HG02840 (cell line): ENCODE results near the gene TRIP13.
"Not testable (repeated sequence)": the region's sequence is repeated elsewhere in the genome, so short reads cannot be mapped to it uniquely, and the experiment has no call there.

Experiments used
- ATAC-seq: cut with Tn5 transposase; IDR thresholded peaks from one replicate; pipeline ENCODE4 v1.9.1; 2021; ENCODE audit warnings: mild to moderate bottlenecking, moderate library complexity, moderate number of reproducible peaks; ENCODE audit not compliant: unreplicated experiment, low FRiP score

The TRIP13 gene

DNA sequence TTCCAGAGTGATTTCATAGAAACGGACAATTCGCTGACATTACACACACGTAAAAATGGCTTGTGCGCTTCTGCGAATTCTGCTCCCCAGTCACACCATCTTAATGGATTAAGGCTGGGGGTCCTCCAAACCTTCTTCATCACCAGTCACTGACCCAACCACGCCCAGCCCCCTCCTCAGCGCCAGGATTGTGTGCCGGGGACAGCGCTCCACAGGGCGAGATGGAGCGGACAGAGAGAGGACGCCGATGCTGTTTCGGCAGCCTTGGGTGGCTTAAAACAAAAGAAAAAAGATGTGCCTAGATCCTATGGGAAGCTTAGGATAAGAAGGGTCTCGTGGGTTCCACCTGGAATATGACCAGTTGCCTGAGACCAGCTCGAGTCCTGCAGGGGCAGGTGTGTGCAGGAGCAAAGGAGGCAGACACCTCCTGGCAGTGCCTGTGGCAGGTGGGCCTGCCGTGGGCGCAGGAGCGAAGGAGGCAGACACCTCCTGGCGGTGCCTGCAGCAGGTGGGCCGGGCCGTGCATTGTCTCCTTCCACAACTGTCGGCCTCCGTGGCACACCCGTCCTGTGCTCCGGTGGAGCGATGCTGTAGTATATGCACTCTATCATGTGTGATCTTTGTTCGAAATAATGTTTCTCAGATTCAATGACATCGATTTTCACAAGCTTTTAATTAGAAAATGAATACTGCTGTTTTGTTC, 20.9 kb upstream of the TRIP13 start:
- ATAC-seq = no peak

DNA sequence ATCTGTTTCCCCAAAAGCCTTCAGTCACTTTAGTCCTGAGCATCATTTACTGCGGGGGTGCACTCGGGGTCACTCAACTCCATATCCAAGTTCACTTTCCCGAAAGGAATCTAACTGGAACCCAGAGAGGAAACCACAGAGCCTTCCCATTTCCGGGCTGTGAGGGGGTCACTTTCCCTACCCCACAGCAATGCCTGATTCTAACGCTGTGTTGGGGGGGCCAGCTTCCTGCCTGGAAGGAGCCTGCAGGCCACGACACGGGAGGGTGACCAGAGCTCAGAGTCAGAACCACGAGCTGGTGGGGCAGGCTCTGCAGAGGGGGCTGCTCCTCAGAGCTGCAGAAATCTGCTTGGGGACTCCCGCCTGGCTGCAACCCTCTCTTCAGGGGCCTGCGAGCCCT, 20.4 kb upstream of the TRIP13 start:
- no peak for ATAC-seq

DNA sequence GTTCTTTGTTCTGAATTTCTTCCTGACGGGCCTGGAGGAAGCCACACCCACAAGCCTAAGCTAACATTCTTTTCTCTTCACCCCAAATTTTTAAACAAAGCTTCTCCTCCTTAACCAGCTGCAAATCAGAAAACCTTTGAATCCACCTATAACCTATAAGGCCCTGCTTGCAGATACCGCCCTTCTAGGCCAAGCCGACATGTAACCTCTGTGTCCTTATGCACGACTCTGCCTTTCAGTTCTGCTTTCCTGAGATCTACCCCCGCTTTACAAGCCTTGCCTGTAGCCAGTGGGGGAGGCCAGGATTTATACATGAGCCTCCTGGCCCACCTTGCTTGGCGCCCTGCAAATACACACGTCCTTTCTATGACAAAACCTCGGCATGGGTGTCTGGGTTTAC, 19.4 kb upstream of the TRIP13 start:
- no peak for ATAC-seq

DNA sequence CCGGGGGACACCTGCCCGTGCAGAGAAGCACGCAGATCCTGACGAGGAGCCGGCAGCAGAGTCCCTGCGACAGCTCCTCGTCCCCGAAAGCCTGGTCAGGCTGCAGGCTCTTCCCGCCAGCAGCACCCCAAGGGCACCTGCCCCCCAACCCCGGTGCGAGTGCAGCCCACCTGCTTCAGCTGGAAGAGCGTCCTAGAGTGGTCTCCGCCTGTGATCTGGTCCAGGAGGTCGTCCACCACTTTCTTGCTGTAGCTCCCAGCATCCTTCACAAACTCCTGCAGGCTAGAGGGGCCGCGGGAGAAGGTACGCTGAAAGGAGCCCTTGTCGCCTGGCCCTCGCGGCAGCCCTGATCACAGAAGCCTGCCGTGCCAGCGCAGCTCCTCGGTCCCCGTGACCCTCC, 16.8 kb upstream of the TRIP13 start:
- no peak for ATAC-seq

DNA sequence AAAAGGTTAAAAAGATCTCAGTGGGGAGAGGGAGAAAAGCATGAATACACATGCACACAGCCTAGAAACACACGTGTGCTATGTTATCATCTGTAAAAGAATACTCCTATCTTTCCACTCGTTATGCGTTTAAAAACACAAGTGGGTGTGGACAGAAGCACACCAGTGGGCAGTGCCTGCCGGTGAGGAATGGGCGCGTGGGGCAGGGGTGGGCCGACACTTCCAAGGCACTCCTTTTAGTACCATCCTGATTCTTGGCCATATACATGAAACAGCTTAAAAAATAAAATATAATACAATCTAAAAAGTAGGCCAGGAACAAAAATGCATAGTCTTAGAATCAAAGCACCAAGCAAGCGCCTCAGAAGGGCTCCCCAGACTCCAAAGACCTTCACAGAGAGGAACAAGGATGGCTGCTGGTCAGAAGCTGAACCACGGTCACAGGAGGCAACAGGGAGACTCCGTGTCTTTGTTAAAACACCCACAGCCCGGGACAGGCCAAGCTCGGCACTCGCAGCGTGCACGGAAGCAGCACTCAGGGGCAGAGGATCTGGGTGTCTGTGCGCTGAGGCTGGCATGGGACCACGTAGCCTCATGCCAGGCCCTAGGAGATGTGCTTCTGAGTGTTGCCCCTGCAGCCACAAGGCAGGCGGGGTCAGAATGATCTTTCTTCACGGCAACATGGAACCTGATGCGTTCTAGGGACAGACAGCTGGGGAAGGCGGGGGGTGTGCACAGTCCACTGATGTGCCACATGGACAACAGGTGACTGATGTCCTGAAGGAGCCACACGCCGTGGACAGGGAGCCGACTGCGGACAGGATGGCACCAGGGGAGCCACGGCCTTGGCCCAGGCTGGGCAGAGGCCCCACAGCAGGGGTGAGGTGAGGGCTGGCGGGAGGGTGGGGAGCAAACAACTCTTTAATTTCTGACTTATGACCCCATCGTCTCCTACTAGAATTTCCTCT, 16.0 kb upstream of the TRIP13 start:
- ATAC-seq = no peak

DNA sequence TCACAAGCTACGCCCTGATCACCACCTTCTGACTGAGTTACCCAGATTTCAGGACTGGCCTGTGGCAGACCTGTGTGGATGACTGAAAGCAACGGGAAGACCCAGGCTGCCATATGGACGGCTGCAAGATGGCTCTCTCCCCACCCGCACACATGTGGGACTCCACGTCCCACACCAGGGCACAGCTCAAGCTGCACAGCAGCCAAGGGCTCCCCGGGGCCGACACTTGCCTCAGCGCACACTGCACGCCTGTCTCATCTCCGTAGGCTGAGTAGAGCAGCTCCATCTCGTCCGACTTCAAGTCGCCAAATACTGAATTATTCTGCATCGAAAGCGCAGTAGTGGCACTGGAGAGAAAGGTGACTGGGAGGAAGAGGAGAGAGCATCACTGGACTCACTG, 14.6 kb upstream of the TRIP13 start:
- ATAC-seq = no peak

DNA sequence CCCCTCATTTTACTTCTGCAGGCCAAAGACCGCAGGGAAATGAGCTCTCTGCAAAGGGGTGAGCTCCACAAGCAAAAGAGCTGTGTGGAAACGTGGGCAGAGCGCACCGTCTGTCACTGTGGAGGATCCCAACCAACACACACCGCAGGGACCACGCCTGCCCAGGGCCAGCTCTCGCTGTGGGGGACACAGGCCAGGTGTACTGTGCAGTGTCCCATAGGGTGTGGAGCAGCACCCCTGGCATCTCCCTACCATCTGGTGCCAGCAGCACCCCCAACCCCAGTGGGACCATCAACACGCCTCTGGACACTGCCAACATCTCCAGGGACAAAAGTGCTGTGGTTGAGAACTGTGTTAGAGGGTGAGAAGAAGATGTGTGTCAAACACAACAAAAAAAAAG, 14.0 kb upstream of the TRIP13 start:
- not testable (repeated sequence) for ATAC-seq

DNA sequence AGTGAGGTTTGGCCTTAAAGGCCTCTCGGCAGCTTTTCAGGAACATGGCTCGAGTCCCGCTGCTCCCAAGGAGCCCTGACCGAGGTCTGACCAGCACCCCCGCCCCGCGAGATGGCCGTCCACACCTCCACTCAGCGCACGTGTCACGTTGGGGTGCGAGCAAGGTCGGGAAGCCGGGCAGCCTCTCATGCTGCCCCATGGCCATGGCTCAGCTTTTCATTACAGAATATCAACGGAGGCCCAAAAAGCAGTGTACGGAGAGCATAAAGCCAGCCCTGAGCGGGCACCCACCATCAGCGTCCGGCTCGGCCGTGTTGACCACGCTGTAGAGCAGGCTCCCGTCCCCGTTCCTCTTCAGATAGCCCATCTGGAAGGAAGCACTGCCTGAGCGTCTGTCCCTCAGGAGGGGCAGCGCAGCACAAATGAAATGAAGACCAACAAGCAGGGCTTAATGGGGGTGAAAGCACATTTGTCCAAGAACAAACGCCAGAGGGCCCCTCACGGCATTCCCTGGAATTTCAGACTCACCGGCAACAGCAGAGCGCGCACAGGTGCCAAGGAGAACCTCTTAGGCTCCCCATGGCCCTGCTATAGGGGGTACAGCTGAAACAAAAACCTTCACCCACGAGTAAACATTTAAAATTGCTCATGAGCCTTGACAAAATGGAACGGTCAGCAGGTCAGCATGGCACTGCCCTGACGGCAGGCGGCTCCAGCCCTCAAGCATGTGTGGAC, 11.7 kb upstream of the TRIP13 start:
- ATAC-seq = no peak

DNA sequence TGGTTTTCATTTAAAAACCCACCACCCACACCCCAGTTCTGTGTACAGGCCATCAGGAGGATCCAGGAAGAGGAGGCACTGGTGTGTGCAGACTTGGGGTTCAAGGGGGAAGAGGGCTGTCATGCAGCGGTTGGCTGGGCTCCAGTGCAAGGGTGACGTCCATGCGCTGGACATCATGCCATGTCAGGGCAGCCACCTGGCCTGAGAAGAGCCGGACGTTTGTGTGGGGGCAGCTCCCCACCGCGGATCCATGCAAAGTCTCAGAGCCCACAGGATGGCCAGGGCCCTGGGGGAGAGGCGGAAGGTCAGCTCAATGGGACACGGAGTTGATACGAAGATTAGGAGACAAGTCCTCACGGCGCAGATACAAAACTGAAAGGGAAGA, 11.1 kb upstream of the TRIP13 start:
- no peak for ATAC-seq

DNA sequence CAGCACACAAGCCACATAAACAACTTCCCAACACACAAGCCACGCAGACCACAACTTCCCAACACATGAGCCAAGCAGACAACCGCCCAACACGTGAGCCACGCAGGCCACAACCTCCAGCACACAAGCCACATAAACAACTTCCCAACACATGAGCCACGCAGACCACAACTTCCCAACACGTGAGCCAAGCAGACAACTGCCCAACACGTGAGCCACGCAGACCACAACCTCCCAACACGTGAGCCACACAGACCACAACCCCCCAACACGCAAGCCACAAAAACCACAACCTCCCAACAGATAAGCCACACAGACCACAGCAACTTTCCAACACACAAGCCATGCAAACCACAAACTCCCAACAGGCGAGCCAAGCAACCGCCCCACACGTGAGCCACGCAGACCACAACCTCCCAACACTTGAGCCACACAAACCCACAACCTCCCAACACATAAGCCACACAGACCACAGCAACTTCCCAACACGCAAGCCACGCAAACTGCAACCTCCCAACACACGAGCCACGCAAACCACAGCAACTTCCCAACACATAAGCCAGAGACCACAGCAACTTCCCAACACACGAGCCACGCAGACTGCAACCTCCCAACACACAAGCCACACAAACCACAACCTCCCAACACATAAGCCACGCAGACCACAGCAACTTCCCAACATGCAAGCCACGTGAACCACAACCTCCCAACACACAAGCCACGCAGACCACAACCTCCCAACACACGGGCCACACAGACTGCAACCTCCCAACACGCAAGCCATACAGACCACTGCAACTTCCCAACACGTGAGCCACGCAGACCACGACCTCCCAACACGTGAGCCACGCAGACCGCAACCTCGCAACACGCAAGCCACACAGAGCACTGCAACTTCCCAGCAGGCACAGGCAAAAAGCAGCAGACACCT, 10.2 kb upstream of the TRIP13 start:
- no peak for ATAC-seq

DNA sequence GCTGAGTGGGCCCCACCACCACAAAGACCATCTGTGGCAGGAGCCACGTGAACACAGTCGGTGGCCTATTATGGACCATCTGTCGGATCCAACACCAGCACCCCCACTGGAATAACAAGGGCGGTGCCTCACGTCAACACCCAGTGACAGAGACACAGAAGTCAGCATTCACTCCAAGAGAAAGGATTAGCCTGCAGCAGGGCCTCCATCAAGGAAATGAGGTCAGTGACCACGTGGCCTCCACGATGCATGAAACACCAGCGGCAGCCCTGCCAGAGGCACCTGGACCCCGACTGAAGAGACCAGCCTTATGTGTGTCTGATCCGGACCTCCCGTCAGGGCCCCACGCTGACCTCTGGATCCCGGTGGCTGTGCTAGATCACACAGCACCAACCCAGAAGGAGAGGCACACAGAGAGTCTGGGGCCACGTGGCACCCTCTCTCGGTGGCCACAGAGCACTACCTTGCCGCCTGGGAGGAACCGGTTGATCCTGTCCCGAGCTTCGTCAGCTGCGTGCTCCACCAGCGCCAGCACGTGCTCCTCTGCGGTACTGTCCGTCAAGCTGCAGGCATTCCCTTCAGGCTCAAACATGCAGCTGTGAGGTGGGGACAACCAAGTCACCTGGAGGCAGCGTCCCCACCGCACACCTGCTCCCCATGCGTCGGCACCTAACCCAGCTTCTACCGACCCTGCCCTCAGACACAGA, 9.1 kb upstream of the TRIP13 start:
- no peak for ATAC-seq

DNA sequence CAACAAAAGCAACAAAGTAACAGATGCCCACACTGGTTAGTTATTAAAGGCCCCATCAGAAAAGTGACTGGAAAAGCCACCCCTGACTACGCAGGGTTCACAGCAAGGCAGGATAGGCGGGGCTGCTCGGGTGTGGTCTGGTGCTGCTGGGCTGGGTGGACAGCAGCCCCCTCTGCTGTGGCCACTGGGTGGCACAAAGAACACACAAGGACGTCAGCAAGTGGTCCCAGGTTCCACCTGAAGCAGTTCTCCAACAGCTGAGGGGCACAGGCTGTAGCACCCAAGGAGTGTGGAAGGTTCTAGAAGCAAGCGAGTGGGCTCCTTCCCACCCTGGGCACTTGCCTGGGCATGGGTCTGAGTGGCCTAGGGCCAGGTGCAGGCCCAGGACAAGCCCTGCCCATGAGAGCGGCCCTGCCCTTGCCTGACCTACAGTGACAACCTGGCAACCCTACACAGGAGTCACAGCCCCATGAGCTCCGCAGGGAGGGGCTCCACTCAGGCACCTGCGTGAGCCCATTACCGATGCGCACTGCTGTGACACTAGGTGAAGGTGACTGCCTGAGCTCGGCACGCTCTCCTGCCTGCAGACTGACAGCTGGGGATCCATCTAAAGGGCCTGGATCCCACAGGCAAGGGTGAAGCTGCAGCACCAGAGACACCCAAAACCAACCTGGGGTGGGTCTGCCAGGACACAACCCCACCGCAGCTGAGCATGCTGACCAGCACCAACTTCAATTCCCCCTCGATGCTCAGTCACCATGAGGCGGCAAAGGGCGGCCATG, 8.1 kb upstream of the TRIP13 start:
- ATAC-seq = no peak

DNA sequence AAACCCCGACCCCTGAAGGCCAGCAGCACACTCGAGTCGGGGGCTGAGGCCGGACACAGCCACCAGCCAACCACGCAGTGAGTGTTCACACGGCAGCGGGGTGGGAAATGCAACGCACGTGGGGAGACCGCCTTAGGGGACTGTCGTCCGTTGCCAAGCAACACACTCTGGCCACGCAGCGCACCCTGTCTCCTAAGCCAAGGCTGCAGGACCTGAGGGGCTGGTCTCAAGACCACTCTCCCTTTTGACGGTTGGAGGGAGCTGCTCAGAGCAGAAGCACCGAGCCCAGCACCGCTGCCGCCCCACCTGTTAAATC, 7.6 kb upstream of the TRIP13 start:
- no peak for ATAC-seq

DNA sequence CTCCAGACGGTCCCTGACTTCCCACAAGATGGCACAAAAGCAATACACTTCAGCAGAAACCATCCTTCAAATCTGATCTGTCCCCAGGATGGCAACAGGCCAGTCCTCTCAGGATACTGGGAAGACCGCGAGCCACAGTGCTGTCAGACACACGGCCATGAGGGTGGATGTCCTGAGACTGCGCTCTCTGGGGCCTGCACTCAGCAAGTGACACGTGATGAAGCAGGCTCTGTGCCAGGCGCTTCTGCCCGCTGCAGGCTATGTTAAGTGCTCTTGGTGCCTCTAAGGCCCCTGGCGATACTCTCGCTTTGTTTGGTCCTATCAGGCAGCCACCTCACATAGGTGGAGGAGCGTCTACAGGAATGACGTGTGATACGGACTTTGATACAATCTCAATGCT, 7.2 kb upstream of the TRIP13 start:
- ATAC-seq = no peak

DNA sequence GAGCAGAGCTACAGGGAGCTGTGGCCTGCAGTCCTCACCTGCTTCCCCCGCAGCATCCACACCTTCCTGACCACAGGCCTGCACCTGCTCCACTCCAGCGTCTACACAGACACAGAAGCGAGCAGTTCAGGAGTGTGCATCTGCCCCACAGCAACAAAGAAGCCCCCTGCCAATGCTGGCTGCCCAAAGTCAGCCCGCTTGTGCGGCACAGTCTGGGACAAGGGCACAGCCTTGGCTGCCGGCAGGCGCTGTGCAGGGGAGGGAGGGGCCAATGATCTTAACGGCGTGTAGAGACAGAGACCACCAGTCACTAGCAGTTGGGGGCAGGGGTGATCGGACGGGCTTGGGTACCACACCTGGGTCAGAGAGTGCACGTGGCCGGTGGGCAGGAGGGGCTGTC, 6.6 kb upstream of the TRIP13 start:
- no peak for ATAC-seq

DNA sequence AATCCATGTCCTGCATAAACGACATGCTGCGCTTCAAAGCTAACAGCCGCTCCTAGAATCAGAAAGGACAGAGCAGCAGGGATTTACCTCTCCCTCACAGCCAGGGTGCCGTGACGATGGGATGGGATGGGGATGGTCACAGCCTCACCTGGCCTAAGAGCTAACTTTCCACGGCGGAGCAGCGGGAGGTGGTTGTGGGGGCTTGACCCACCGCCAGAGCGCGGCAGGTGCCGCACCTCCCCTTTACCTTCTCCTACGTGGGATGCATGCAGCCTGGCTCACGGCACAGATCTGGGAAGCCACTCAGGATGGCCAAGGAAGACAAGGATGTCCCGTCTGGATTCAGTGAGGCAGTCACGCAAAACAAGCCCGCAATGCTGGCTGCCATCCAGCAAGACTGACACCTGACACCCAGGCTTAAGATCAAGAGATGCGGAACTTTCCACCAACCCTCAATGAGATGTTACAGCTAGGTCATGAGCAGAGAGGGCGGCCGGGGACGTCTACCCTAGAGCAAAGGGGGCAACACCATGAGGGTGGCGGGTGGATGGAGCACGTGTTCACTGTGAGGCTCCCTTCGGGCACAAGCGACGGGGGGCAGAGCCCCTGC, 5.9 kb upstream of the TRIP13 start:
- no peak for ATAC-seq

DNA sequence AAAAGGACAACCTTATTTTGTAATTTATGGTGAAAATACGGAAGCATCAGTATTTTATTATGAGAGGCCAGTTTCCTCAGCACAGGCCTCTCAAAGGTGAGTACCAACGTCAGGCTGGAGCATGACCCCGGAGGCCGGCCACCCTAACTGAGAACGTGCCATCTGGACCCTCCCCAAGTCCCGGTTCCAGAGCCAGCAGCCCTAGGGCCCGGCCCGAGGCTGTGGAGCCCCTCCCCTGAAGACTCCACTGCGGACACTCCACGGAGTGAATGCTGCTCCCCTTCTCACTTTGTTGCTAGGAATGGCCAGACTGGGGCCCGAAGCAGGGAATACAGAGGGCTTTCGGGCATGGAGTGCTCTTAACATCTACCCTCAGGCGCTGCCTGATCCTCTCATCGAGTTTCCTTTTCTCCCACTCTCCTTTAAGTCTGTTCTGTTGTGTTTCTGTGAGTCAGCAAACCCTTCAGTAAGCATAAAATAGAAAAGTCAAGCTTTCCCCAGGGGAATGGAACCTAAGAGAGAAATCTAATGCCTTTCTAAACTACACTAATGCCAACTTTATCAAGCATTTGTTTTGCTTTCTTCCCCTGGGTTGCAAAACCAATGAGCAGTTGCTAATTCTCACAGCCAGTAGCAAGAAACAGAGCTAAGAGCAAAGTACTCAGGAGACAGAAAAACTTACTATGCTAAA, 4.6 kb upstream of the TRIP13 start:
- no peak for ATAC-seq

DNA sequence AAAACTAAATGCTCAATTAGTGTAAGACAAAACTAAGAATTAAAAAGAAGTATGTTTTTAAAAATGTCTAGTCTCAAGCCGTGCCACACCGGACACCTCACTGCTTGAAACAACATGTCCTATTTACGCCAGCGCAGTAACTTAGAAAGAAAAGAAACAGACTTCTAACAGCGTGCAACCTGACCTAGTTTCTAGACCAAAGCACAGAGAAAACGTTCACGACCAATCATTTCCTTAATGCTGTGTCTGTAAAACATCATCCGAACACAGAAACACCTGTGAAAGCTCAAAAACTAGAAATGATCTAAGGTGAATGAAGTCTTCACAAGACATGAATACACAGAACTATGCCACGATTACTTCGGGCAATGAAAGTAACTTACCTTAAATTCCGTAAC, 4.0 kb upstream of the TRIP13 start:
- ATAC-seq = no peak
